ENCODE results near the gene PCNX2.

DNA sequence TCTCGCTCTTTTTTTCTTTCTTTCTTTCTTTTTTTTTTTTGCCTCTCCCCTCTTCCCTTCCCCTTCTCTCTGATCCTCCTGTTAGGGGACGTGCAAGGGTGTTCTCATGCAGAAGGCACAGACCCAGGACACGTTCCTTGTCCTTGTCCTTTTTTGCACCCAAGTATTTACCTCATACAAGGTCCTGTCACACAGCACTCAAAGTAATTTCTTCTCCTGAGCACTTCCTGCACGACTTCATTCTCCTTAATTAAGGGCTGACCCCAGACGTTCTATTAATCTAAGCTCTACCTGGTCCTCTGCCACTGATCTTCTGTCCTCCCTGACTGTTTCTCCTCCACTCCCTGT lies 424 bp upstream of the PCNX2 start:
- TF ChIP-seq, protein P1, sequence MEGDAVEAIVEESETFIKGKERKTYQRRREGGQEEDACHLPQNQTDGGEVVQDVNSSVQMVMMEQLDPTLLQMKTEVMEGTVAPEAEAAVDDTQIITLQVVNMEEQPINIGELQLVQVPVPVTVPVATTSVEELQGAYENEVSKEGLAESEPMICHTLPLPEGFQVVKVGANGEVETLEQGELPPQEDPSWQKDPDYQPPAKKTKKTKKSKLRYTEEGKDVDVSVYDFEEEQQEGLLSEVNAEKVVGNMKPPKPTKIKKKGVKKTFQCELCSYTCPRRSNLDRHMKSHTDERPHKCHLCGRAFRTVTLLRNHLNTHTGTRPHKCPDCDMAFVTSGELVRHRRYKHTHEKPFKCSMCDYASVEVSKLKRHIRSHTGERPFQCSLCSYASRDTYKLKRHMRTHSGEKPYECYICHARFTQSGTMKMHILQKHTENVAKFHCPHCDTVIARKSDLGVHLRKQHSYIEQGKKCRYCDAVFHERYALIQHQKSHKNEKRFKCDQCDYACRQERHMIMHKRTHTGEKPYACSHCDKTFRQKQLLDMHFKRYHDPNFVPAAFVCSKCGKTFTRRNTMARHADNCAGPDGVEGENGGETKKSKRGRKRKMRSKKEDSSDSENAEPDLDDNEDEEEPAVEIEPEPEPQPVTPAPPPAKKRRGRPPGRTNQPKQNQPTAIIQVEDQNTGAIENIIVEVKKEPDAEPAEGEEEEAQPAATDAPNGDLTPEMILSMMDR (IDR thresholded peaks at IDR 0.05): no peak
- no peak for TF ChIP-seq ZFX (IDR thresholded peaks at IDR 0.05; ENCODE audit: borderline replicate concordance)

All from 22Rv1 (cell line).